Bronchial epithelial cell (primary cell): ENCODE measurements around the gene CTSD. TPM values are rescaled to one million over a fixed set of nuclear protein-coding genes. Genes with fewer than 3 reads are reported as not detected.

Experiments
- DNase-seq: peaks from one replicate; pipeline ENCODE4 v3.0.0-alpha.2; 2010; ENCODE audit warnings: low read depth
- FAIRE-seq: peaks from 2 replicates; lab custom pipeline; 2011; peaks lifted over from hg19 to GRCh38; lab: Jason Lieb, UNC
- H3K27me3 ChIP-seq: 2 replicates; pipeline ENCODE4 v1.5.1; 2011; ENCODE audit warnings: low read length; ENCODE audit not compliant: control insufficient read depth, insufficient read depth
- H3K36me3 ChIP-seq: 2 replicates; pipeline ENCODE4 v1.5.1; 2011; ENCODE audit warnings: low read length; ENCODE audit not compliant: control insufficient read depth, insufficient read depth
- H3K4me3 ChIP-seq: 2 replicates; pipeline ENCODE4 v1.5.1; 2011; ENCODE audit warnings: mild to moderate bottlenecking, low read depth, low read length, control low read depth
- CTCF ChIP-seq: IDR thresholded peaks from 2 replicates; pipeline ENCODE4 v1.5.1; 2011; ENCODE audit warnings: mild to moderate bottlenecking, moderate library complexity, low read length, control low read depth, inconsistent platforms; ENCODE audit not compliant: insufficient read depth, severe bottlenecking
- total RNA-seq: library from RNA; depleted of rRNA; stranded (reverse); fragments of >200 nt; gene quantifications from 2 replicates; pipeline ENCODE4 v1.2.1, GENCODE V29; 2014

Gene CTSD
- total RNA-seq, 1 donor from 2014 or later, result 214 TPM

- no peak for FAIRE-seq
- Histone ChIP-seq H3K36me3 (no peaks in the 10 kb centered on the region), H3K27me3 (no peaks in the 10 kb centered on the region), H3K4me3 (no peak overlapping the region)
- no peak for DNase-seq
- TF ChIP-seq CTCF, result no peak
Observed at GRCh38 chr11:1703146-1703545, 60.6 kb downstream of the CTSD start.

Other genes starting within 250 kb of the CTSD start
- 0.26 and 0.64 TPM in 2 replicates for gene DUSP8, start 191.7 kb downstream of the CTSD start, total RNA-seq
- gene KRTAP5-1, start 178.6 kb downstream of the CTSD start, total RNA-seq, result not detected in 2 replicates
- gene KRTAP5-2, start 165.6 kb downstream of the CTSD start, total RNA-seq, result not detected in 2 replicates
- not detected in 2 replicates for gene KRTAP5-3, start 155.5 kb downstream of the CTSD start, total RNA-seq
- gene KRTAP5-4, start 141.8 kb downstream of the CTSD start, total RNA-seq, result not detected in 2 replicates
- not detected in 2 replicates for gene KRTAP5-5, start 134.2 kb downstream of the CTSD start, total RNA-seq
- gene KRTAP5-6, start 66.7 kb downstream of the CTSD start, total RNA-seq, result not detected in 2 replicates
- gene IFITM10, start 13.3 kb downstream of the CTSD start, total RNA-seq, result 1.3 and 2.4 TPM in 2 replicates
- 0.53 and 1.5 TPM in 2 replicates for gene SYT8, start 71.1 kb upstream of the CTSD start, total RNA-seq
- gene TNNI2, start 75.1 kb upstream of the CTSD start, total RNA-seq, result 0.26 TPM in 1 of 2 replicates, not detected in the other
- gene LSP1, start 89.2 kb upstream of the CTSD start, total RNA-seq, result 0.26 TPM in 2 replicates
- not detected in 2 replicates for gene PRR33, start 128.0 kb upstream of the CTSD start, total RNA-seq
- gene TNNT3, start 155.8 kb upstream of the CTSD start, total RNA-seq, result not detected in 2 replicates
- 97.7 and 125 TPM in 2 replicates for gene MRPL23, start 183.4 kb upstream of the CTSD start, total RNA-seq
- 19.7 and 59.4 TPM in 2 replicates for gene H19, start 233.9 kb upstream of the CTSD start, total RNA-seq